GM19324 (cell line): Measurements from ENCODE around the gene NEU3.
A peak's percentile ranks its signal among the peaks of the same experiment; 100 is the strongest.
"Not testable (repeated sequence)": the region's sequence is repeated elsewhere in the genome, so short reads cannot be mapped to it uniquely, and the experiment has no call there.

Experiments used
- ATAC-seq: cut with Tn5 transposase; IDR thresholded peaks from one replicate; pipeline ENCODE4 v1.9.1; 2021; ENCODE audit warnings: mild to moderate bottlenecking, moderate library complexity; ENCODE audit not compliant: unreplicated experiment, low FRiP score

The NEU3 gene

DNA sequence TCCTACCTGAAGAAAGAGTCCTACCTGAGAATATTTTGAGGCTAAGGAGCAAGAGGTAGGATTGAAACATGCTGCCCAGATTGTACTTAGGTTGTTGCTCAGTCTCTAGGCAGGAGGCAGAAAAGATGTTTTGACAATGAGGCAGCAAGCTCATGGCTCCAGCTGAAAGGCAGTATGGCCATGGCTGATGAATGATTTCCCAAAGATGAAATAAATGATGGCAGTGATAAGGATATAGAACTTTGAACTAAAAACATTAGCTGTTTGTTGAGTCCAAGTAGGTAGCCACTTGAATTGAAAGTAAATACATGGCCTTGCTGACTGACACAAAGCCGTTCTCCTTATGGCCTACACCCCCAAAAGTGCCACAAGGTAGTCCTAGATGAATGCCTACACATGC lies 6.8 kb upstream of the NEU3 start:
- no peak for ATAC-seq

DNA sequence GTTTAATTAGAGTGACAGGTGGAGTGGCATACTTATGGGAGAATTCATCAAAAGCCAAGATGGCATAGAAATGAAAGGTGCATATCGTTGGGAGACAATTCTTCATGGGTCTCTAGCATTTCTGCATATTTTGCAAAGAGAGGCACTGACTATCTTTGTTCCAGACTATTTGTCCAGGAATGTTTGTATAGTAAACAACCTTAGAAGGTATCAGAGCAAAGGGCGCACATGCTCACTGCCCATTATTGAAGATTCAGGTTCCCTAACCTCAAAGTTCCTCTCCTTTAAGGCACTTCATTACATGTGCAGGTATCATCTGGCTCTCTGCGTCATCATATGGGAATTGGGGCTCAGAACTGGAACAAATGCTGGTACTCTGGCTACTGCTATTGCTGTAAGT lies 4.7 kb upstream of the NEU3 start:
- no peak for ATAC-seq

DNA sequence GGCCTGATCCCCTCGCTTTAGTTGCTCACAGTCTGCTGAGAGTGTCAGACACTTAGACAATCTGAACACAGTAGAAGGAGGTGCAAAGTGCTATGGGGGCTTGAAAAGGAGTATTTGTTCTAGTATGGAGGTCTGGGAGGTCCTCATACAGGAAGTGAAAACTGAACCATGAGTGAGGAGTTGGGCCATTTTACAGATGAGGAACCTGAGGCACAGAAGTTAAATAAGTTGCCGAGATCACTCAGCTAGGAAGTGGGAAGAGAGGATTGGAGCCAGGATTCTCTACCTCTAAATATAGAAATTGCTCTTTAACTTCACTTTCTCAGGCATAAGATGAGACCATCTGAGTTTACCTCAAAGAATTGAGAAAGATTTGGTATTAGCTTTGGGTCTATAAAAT lies 4.0 kb upstream of the NEU3 start:
- ATAC-seq: no peak

DNA sequence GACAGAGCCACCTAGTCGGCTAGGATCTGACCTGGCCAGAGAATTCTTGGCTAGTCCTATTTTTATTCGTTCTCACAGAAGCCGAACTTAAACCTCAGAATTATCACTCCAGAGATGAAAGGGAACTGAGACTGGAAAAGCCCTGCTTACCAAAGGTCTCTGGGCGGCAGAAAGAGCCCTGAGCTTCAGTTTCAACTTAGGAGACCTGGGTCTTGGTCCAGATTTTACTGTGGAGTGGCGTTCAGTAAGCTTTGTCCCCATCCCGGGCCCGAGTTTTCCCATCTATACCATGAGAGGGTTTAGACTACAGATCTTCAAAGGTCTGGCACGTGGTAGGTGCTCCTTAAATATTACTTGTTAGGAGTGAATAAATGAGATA lies 516 bp downstream of the NEU3 start:
- ATAC-seq: no peak

DNA sequence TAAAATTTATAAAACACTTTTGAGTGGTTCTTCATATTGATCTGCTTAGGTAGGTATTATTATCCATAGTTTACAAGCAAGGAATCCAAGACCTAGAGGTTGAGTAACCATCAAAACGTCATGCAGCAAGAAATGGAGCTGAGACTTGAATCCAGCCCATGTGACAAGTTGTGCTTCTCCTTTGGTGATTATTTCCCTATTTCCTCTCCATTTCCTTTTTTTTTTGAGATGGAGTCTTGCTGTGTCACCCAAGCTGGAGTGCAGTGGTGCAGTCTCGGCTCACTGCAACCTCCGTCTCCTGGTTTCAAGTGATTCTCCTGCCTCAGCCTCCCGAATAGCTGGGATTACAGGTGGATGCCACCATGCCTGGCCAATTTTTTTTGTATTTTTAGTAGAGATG lies 1.4 kb downstream of the NEU3 start:
- ATAC-seq: not testable (repeated sequence)

DNA sequence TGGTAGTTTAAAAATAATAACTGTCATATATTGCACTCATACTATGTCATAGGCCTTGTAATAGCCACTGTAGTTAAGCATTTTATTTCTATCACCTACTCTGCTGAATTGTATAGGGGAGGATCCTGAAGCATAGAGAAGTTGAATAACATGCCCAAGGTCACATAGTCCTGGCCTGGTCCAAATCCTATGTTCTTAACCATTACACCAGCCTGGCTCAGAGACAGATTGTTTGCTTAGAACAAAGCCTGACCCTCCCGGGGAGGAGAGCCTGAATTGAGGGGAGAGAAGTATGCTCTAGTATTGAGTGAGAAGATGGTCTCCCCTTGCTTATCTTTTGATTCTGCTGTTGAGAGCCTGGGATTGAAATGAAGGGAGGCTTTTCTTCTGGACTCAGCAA lies 2.2 kb downstream of the NEU3 start:
- ATAC-seq: no peak

DNA sequence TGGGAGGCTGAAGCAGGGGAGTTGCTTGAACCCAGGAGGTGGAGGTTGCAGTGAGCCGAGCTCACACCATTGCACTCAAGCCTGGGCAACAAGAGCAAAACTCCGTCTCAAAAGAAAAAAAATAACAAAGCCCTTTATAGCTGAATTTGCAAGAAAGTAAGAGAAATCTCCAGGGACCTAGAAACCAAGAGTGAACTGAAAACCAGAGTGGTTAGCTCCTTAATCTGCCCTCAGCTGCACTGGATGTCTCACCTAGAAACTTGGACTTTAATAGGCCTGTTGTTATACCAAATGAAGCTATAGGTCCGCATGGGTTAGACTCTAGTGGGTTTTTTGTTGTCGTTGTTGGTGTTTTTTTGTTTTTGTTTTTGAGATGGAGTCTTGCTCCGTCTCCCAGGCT lies 4.1 kb downstream of the NEU3 start:
- ATAC-seq: no peak

DNA sequence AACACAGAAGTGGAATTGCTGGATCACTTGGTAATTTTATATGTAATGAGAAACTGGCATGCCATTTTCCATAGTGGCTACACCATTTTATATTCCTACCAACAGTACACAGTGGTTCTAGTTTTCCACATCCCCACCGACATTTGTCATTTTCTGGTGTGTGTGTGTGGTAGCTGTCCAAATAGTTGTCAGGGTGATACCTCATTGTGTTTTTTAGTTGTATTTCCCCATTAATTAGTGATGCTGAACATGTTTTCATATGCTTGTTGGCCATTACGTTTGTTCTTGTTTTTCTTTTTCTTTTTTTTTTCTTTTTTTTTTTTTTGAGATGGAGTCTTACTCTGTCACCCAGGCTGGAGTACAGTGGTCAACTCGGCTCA lies 12.2 kb downstream of the NEU3 start:
- no peak for ATAC-seq

DNA sequence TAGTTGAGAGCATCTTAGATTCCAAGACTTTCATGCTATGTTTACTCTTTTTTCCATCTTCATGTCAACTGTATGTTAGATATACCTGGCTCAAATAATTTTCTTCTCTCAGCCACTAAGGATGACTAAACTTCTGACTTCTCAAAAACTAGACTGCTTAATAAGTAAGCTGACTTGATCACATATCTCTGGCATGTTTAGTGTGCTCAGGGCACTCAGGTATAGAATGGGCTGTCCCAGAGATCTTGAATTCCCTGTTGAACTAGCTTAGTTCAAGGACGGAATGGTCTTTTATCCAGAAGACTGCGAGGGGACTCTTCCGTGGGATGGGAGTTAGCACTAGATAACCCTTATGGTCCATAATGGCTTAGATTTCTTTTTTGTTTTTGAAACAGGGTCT lies 13.0 kb downstream of the NEU3 start:
- ATAC-seq: no peak

DNA sequence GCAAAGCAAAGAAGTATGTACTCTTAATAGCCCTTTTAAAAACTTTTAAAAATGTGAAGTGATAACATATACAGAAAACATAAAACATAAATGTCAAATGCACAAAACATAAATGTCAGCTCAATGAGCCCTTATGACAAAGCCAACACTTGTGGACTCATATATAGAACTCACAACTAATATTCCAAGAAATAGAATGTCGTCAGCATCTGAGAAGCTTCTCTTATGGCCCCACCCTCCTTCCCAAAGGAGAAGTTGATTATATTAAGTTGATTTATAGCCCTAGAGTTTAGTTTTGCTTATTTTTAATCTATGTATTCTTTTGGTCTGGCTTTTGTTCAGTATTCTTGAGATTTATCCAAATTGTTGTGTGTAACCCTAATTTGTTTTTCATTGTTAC lies 13.8 kb downstream of the NEU3 start:
- ATAC-seq: no peak

DNA sequence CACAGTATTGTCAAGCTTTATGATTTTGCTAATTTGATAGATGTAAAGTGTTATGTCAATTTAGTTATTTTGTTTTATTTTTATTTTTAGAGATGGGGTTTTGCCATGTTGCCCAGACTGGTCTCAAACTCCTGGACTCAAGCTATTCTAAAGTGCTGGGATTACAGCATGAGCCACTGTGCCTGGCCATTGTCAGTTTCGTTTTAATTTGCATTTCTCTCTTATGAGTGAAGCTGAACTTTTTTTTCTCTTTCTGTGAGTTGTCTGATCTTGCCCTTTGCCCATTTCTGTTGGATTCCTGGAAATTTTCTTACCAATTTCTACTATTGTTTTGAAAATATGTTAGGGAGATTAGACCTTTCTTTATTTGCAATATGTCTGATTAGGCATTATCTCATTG lies 15.5 kb downstream of the NEU3 start:
- ATAC-seq: peak; percentile 58

DNA sequence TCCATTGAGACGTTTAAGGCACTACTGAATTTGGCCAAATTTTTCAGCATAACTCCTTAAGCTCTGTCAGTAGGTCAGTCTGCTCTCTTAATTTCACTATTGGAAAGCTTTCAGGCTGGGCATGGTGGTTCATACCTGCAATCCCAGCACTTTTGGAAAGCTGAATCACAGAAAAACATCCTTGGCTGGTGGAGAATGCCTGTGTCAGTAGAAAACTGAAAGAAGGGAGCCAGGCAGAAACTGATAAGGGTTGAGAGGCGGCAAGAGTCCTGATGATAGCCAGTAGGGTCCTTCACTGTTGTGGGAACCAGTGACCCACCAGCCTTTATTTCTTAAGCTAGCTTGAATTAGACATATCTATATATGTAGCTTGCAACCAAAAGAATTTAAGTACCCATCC lies 22.6 kb downstream of the NEU3 start:
- no peak for ATAC-seq

DNA sequence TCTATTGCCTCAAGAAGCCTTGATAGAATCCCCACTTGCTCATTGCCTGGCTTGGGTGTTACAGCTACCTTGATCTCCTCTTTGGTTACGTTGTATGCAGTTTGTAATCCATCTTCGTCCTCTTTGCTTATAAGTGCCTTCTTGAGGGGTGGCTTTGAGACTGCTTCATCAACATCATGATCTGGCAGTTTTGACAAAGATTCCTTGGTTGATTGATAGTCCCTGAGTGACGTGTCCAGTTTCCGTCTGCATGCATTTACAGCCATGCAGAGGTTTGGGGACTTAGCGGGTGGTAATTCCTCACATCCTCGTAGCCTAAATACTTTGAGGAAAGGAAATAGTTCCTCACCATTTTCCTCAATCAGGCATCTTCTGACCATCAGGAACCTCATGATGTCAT lies 23.1 kb downstream of the NEU3 start:
- no peak for ATAC-seq

DNA sequence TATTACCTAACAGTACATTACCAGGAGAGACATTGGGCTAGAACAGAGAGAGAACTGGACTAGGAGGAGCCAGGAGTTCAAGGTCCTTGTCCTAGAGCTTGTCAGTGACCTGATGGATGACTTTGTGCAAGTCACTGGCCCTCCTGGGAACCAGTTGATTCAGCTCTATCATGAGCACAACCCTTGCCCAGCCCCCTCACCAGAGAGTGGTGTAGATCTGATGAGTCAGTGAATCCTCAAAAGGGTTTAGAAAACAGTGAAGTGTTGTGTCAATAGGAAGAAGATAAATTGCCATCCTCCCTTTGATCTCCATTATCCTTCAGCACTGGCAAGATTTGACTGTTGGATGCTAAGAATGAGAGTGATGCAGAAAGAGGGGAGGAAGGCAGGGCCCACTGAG lies 24.3 kb downstream of the NEU3 start:
- ATAC-seq: no peak

DNA sequence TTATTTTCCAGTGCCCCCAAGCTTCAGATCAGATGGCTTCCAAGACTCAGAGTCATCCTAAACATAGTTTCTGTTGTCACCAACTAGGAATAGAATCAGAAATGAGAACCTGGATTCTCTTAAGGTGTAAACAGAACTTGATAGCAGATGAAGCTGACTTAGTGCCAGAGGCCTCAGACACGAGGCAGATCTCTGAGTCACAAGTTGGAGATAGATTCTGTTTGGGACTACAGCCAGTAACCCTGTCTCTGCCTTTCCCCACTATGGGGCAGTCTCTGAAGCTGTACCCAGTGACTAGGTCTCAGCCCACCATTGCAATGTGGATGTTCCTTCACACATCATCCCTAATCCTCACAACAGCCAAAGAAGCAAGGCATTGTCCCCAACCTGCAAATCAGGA lies 25.4 kb downstream of the NEU3 start:
- no peak for ATAC-seq

DNA sequence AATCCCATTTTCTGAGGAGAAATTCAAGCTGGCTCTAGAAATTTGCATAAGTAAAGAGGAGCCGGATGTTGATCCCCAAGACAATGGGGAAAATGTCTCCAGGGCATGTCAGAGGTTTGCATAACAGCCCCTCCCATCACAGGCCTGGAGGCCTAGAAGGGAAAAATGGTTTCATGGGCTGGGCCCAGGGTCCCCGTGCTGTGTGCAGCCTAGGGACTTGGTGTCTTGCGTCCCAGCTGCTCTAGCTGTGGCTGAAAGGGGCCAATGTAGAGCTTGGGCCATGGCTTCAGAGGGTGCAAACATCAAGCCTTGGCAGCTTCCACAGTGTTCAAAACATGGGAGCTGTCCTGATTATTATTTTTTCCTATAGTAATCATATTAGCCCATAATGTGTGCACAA lies 30.5 kb downstream of the NEU3 start:
- ATAC-seq: not testable (repeated sequence)

DNA sequence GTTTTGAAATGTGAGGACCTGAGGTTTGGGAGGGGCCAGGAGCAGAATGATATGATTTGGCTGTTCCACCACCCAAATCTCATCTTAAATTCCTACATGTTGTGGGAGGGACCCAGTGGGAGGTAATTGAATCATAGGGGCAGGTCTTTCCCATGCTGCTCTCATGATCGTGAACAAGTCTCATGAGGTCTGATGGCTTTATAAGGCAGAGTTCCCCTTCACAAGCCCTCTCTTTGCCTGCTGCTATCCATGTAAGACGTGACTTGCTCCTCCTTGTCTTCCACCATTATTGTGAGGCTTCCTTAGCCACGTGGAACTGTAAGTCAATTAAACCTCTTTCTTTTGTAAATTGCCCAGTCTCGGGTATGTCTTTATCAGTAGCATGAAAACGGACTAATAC lies 31.6 kb downstream of the NEU3 start:
- not testable (repeated sequence) for ATAC-seq

DNA sequence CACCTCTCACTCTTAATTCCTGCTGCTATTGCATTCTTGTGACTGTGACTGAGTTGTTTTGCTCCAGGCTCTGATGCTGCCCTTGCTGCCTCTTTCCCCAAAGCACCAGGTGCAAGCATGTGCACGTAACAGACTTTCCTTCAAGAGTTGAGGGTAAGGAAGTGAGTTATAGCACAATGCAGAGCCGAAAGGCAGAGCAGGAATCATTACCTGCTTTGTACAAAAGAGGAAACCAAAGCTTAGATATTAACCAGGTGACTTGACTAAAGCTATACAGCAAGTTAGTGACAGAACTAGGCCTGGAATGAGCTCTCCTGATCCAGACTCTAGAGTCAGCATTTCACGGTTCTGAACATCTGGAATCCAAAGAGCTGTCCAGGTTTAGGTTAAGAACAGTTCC lies 33.6 kb downstream of the NEU3 start:
- peak; percentile 38 for ATAC-seq

DNA sequence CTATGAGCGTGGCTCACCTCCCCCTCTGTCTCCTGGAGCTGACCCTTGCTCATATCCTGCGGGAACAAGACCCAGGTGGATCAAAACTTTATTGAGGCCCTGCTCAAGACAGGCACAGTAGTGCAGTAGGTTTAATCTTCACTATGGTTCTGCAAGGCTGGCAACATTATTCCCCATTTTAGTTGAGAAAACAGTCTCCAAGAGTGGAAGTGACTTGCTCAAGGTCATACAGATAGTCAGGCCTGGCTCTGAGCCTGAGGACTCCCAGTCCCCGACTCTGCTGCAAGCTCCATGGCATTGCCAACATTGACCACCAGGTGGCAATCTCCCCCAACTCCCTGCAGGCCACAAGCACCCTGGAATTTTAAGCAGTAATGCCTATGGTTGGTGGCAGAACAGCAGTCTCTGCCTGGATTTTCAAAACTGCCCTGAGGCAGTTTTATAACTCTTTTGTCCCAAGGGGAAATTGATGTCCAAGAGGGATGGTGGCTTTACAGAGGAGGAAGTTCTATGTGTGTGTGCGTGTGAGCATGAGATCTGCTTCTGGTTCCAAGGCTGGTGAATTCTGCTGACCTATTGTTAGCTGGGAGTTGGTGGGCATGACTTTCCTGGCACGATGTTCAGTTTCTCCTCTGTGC lies 34.1 kb downstream of the NEU3 start:
- peak; percentile 66 for ATAC-seq

DNA sequence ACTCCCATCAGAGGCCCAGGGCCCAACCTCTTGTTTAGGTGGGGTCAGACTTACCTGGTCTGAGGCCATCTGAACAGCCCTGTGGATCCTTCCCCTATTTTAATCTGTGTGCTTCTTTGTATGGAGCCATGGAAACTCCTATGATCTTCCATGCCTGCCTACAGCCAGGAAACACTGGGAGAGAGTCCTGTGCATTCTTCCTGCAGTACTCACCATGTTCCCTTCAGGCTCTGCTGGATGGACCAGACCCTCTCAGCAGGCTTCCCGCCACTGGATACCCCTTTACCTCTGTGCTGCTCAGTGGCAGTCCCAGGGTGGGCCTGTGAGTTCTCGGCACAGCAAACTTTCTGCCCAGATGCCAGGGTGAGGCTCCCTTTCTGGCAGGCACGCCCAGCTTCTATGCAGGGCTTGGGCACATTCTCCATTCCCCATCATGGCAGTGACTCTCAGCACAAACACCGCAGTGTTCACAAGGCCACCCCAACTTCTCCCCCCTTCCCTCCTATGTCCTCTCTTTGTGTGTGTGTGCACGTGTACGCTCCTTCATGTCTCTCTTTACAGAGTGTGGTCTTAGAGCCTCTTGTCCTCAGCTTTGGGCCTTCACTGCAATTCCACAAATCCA lies 34.8 kb downstream of the NEU3 start:
- ATAC-seq: peak; percentile 17

DNA sequence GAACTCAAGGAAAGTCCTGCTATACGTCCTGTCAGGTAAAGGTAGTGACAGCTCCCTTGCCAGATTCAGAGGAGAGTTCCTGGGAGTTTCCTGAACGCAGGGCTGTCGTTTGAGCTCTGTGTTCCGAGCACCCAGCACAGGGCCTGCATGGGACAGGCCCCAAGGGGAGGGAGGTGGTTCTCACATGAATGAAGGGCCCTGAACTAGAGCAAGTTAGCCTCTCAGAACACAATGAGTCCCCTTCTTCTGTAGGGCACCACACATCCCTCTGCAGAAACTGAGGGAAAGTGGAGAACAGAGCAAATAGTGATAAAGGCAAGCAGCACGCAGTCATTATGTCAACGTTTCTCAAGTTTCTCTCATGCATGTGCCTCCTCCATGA lies 35.3 kb downstream of the NEU3 start:
- no peak for ATAC-seq

DNA sequence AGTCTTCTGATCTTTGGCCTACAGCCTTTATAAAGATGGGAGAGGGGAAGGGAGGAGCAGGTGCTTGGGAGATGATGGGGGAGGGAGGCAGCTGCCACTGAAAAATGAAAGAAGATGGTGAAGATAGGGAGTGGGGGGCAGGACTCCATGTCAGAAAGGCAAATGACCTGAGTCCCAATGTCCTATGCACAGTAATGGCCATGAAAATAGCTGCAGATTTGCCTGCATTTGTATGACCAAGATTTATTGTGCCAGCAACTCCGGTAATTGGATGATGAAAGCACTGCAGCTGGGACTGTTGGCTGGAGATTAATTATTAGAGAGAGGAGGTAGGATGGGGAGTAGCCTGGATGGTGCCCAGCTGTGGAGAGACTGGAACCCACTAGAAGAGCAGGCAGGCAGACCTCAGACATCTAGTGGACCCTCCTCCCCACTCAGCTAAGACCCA lies 36.1 kb downstream of the NEU3 start:
- ATAC-seq: no peak

DNA sequence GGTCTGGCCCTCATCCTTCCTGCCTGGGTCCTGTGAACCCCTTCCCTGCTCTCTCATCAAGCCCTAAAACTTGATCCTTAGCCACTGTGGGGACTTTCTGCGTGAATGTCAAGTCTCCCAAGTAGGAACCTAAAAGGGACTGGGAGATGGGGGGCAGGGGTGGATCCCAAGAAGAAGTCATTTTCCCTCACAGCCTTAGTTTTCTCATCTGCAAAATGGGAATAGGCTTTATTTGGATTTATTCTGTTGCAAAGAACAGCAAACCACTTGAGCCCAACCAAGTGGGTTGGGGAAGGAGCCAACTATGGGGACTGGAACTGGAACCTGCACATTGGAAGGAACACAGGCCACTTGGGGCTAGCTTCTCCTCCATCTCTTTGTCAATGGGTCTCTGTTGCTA lies 36.8 kb downstream of the NEU3 start:
- no peak for ATAC-seq
